ENCODE measurements around the gene PLEK.

Gene PLEK

GRCh38 chr2:68428746-68429145, 63.7 kb downstream of the PLEK start:
- Histone ChIP-seq H3K4me3 (replicated peaks; ENCODE audit: insufficient read depth, low read length) (no peak overlapping the region), H3K27me3 (ENCODE audit: insufficient read depth, poor library complexity, severe bottlenecking) (no peaks in the 10 kb centered on the region), H3K27ac (replicated peaks) (no peak overlapping the region)
- TF ChIP-seq CTCF (IDR thresholded peaks at IDR 0.05; ENCODE audit: insufficient read depth, low read length) (no peak), REST (IDR thresholded peaks at IDR 0.05; ENCODE audit: insufficient replicate concordance, low read depth) (no peak), POLR2AphosphoS5 (IDR thresholded peaks at IDR 0.05; ENCODE audit: low read depth) (no peak), SPI1 (IDR thresholded peaks at IDR 0.05; ENCODE audit: borderline replicate concordance, low read depth) (no peak), GABPA (IDR thresholded peaks at IDR 0.05; ENCODE audit: low read depth) (no peak)
- no peak for DNase-seq (ENCODE audit: low read depth in 1 of 2, low spot score in 1 of 2)

- DNase-seq (ENCODE audit: low read depth in 1 of 2, low spot score in 1 of 2): no peak
- no peak overlapping the region for H3K4me3 ChIP-seq (replicated peaks; ENCODE audit: insufficient read depth, low read length)
- no peak overlapping the region for H3K27ac ChIP-seq (replicated peaks)
- TF ChIP-seq GABPA (IDR thresholded peaks at IDR 0.05; ENCODE audit: low read depth) (no peak), POLR2AphosphoS5 (IDR thresholded peaks at IDR 0.05; ENCODE audit: low read depth) (no peak), CTCF (IDR thresholded peaks at IDR 0.05; ENCODE audit: insufficient read depth, low read length) (no peak), REST (IDR thresholded peaks at IDR 0.05; ENCODE audit: insufficient replicate concordance, low read depth) (no peak), SPI1 (IDR thresholded peaks at IDR 0.05; ENCODE audit: borderline replicate concordance, low read depth) (no peak)
- no peaks in the 10 kb centered on the region for H3K27me3 ChIP-seq (ENCODE audit: insufficient read depth, poor library complexity, severe bottlenecking)
Measured at GRCh38 chr2:68429311-68429826, 64.3 kb downstream of the PLEK start.

GRCh38 chr2:68431316-68431972, 66.4 kb downstream of the PLEK start:
- H3K27me3 ChIP-seq (ENCODE audit: insufficient read depth, poor library complexity, severe bottlenecking): no peaks in the 10 kb centered on the region
- no peak overlapping the region for H3K4me3 ChIP-seq (replicated peaks; ENCODE audit: insufficient read depth, low read length)
- TF ChIP-seq POLR2AphosphoS5 (IDR thresholded peaks at IDR 0.05; ENCODE audit: low read depth) (no peak), CTCF (IDR thresholded peaks at IDR 0.05; ENCODE audit: insufficient read depth, low read length) (no peak), REST (IDR thresholded peaks at IDR 0.05; ENCODE audit: insufficient replicate concordance, low read depth) (no peak), GABPA (IDR thresholded peaks at IDR 0.05; ENCODE audit: low read depth) (no peak)
- no peak overlapping the region for H3K27ac ChIP-seq (replicated peaks)
- no peak for DNase-seq (ENCODE audit: low read depth in 1 of 2, low spot score in 1 of 2)

Measured in HL-60 (cell line).